GM21528 (cell line): ENCODE results near the gene FEN1.

Experiments
- ATAC-seq: cut with Tn5 transposase; IDR thresholded peaks from one replicate; pipeline ENCODE4 v1.9.1; 2021; ENCODE audit warnings: mild to moderate bottlenecking, moderate library complexity; ENCODE audit not compliant: unreplicated experiment, low FRiP score

The FEN1 gene

DNA sequence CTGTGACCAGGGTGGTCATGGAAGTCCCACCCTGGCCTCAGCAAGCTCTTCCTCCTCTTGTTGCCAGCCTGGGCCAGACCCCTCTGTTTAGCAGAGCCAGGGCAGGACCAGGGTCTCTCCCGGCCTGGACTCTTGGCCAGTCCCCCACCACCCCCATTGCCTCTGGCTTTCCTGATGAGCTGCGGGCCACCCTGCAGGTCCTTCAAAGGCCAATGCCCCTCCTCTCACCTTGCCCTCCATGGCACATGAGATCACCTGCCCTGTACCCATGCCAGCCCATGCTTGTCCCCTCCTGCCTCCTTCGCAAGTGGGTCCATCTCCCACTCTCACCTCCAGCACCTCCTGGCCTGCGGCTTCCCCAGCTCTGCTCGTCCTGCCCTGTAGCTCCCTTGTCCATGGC lies 45.8 kb downstream of the FEN1 start:
- ATAC-seq = no peak

DNA sequence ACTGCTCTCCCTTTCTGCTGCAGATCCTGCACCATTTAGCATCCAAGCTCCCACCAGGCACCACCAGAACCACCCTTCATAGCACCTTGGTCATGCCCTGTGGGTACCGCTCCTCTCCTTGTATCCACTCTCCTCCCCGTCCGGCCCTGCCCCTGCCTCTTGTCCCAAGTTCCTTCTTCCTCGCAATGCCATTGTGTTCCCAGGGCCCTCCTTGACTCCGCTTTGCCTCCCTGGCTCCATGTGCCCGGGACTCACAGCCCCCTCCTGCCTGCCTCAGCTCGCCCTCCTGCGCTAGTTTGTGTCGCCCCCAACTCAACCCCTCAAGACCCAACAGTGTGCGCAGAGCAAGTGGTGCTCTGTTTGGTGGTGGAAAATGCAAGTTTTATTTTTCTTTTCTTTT lies 46.2 kb downstream of the FEN1 start:
- ATAC-seq = no peak

DNA sequence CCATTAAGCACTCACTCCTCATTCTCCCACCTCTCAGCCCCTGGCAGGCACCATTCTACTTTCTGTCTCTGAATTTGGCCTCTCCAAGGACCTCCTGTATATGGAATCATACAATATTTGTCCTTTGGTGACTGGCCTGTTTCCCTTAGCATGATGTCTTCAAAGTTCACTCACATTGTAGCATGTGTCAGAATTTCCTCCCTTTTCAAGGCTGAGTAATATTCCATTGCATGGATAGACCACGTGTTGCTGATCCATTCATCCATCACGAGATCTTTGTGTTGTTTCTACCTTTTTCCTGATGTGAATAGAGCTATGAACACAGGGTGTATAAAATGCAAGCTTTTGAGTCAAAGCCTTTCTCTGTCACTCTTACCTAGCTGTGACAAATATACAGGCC lies 47.0 kb downstream of the FEN1 start:
- no peak for ATAC-seq

DNA sequence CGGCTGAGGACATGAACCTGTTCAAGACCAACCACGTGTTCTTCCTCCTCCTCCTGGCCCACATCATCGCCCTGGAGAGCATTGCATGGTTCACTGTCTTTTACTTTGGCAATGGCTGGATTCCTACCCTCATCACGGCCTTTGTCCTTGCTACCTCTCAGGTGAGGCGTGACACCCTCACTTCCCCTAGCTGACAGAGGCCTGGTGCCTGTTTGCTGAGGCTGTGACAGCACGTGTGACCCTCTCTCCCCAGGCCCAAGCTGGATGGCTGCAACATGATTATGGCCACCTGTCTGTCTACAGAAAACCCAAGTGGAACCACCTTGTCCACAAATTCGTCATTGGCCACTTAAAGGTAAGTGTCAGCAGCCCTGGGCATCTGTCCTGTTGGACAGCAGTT lies 47.7 kb downstream of the FEN1 start:
- no peak for ATAC-seq

DNA sequence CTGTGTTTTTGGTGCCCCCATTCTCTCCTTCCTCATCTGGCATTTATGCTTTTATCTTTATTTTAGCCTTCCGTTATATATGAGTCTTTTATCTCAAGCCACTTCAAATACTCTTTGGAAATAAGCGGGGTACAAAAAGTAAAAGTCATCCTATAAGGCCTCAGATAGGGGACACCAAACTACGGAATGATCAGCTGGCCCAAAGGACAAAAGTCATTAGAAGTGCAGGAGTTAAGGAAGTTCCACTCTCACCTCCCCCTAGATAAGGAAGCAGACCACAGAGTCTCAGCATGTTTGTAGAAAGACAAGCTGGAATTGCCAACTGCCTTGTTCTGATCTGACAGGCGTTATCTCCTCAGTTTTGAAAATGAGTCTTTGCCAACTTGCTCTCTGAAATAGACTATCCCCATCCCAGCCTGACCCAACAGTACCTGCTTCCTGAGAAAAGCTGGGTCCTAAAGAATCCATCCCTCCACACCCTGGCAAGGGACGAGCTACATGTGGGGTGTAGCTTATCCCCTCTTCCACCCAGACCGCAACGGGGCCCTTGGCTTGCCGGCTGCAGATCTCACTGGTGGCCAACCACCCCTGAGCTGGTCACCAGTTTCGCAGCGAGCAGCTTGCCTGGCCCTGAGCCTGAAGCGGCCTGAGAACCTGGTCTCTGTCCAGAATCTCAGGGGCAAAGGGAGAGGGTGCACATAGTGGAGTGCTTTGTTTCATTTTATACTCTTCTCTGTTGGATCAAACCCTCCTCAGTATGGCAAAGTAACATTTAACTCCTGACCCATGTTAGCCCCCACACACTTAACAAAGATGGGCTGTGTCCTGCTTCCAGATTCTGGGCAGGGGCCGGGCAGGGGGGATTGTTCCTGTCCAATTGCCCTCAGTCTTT lies 49.2 kb downstream of the FEN1 start:
- ATAC-seq = no peak

DNA sequence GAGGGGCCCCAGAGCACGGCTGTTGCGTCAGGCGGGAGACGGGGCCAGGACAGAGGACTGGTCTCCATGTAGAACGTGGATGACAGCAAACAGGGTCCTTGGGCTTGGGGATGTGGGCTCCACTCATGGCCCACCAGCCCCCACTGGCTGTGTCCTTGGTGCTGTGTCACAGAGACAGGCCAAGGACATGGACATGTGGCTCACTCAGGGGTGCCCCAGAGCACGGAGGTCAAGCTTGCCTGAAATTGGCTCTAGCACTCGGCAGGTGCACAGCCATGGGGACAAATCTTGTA lies 49.8 kb downstream of the FEN1 start:
- no peak for ATAC-seq

DNA sequence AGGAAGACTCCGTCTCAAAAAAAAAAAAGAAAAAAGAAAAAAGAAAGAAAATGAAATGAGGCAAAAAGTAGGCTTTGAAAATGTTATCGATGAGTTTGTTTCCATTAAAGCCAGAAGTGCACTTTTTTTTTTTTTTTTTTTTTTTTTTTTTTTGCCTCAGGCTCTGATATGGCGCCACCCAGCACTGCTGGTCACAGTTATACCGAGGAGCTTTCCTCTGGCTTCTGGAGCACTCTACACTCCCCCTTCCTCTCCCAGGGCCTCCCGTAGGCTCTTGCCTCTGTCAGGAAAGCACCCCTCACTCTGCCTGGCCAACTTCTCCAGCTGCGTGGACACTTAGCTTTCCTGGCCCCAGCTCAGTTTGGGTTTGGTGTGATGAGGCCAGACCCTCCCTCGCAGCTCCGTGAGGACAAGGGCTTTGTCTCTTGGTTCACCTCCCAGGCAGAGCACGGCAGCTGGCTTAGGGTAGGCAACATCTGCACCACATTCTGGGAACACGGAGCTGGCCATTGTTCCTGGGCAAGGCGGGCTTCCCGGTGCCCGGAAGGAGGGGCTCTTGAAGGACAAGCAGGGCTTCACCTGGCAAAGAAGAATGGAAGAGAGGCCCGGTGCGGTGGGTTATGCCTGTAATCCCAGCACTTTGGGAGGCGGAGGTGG lies 52.3 kb downstream of the FEN1 start:
- no peak for ATAC-seq

DNA sequence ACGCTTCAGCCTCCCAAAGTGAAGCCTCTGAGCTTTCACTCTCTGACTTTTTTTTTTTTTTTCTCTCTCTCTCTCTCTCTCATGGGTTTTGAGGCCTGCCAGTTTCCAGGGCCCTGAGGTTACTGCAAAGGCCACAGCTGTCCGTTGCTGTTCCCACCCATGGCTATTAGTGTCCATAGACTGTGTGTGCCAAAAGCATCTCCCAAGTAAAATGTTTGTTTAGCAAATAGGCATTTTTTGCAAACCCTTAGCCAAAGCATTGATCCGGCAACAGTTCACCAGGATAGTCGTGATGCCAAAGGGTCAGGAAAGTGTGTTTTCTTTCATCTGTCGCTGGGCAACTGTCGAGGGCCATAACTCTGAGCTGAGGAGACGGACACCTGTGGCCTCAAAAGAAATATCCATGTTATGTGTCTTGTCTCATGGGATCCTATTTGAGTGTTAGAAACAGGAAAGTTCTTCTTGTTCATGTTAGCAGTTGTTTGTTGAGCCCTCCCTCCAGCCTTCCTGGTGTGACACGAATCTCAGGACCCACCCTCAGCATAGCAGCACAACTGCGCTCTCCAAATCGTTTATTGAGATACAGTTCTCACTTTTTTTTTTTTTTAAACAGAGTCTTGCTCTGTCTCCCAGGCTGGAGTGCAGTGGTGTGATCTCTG lies 53.8 kb downstream of the FEN1 start:
- no peak for ATAC-seq
